SK-N-SH (cell line): ENCODE results near the gene ANKRD11. TPM values are rescaled to one million over a fixed set of nuclear protein-coding genes. Genes with fewer than 3 reads are reported as not detected.
"Not testable (repeated sequence)": the region's sequence is repeated elsewhere in the genome, so short reads cannot be mapped to it uniquely, and the experiment has no call there.

ENCODE experiments used
- CTCF ChIA-PET: fragments of 300-600, 350-600 bp; formaldehyde crosslinking; extraction: SDS; loops from one replicate; lab custom pipeline; 2021; lab: Yijun Ruan, JAX
- POLR2A ChIA-PET: fragments of 350-600 bp; sonication (Branson Sonifier 250); formaldehyde crosslinking; extraction: SDS; loops from one replicate; lab custom pipeline; 2020; ENCODE audit warnings: antibody characterized with exemption, inconsistent platforms; lab: Yijun Ruan, JAX
- DNase-seq: peaks from one replicate; pipeline ENCODE4 v3.0.0; 2012
- H2AFZ ChIP-seq: fragments of 200-600 bp; sonication (generic); 2 replicates; pipeline ENCODE4 v1.8.1; 2016; ENCODE audit warnings: antibody characterized with exemption, mild to moderate bottlenecking, low read depth
- H3F3A ChIP-seq: fragments of 200-600 bp; sonication (generic); replicated peaks from 2 replicates; pipeline ENCODE3; 2016; ENCODE audit warnings: antibody characterized with exemption, mild to moderate bottlenecking; ENCODE audit not compliant: insufficient read depth
- H3K27ac ChIP-seq, 2 experiments: fragments of 200-500 bp in 1 of 2; fragments of 200-600 bp in 1 of 2; sonication (Bioruptor generic) in 1 of 2; sonication (generic), shearing (Covaris generic) in 1 of 2; 2 replicates each; pipeline versions ENCODE4 v1.5.1 to v1.6.1; 2014 to 2016; ENCODE audit warnings: low read depth in 2 of 2, inconsistent platforms in 1 of 2, low read length in 1 of 2, mild to moderate bottlenecking in 1 of 2, mixed read lengths in 1 of 2
- H3K27me3 ChIP-seq: fragments of 200-600 bp; sonication (generic), shearing (Covaris generic); 2 replicates; pipeline ENCODE4 v1.6.1; 2016; ENCODE audit warnings: mixed run types; ENCODE audit not compliant: insufficient read depth
- H3K36me3 ChIP-seq, 2 experiments: fragments of 200-500 bp in 1 of 2; fragments of 200-600 bp in 1 of 2; sonication (Bioruptor generic) in 1 of 2; sonication (generic) in 1 of 2; replicated peaks in 1 of 2; 2 replicates each; pipeline versions ENCODE3 to v1.5.1; 2014 to 2016; ENCODE audit warnings: low read length in 1 of 2, mild to moderate bottlenecking in 1 of 2; ENCODE audit not compliant: insufficient read depth in 2 of 2, control insufficient read depth in 1 of 2
- H3K4me1 ChIP-seq, 2 experiments: fragments of 200-500 bp in 1 of 2; fragments of 200-600 bp in 1 of 2; sonication (Bioruptor generic) in 1 of 2; sonication (generic), shearing (Covaris generic) in 1 of 2; 2 replicates each; pipeline versions ENCODE4 v1.5.1 to v1.6.1; 2014 to 2016; ENCODE audit warnings: low read depth in 1 of 2, low read length in 1 of 2, mixed run types in 1 of 2; ENCODE audit not compliant: insufficient read depth in 2 of 2, control insufficient read depth in 1 of 2
- H3K4me2 ChIP-seq: fragments of 200-600 bp; sonication (generic), shearing (Covaris generic); 2 replicates; pipeline ENCODE4 v1.6.1; 2017; ENCODE audit warnings: mixed run types
- H3K4me3 ChIP-seq, 2 experiments: fragments of 200-500 bp in 1 of 2; fragments of 200-600 bp in 1 of 2; sonication (Bioruptor generic) in 1 of 2; sonication (generic), shearing (Covaris generic) in 1 of 2; 2 replicates each; pipeline versions ENCODE4 v1.5.1 to v1.8.1; 2014 to 2016; ENCODE audit warnings: low read depth in 2 of 2, inconsistent platforms in 1 of 2, low read length in 1 of 2, mild to moderate bottlenecking in 1 of 2, mixed read lengths in 1 of 2, moderate library complexity in 1 of 2
- H3K79me2 ChIP-seq: fragments of 200-600 bp; sonication (generic); 2 replicates; pipeline ENCODE4 v1.8.1; 2017; ENCODE audit warnings: mild to moderate bottlenecking; ENCODE audit not compliant: insufficient read depth
- H3K9ac ChIP-seq: fragments of 200-600 bp; sonication (generic); 2 replicates; pipeline ENCODE4 v1.6.1; 2017; ENCODE audit warnings: mixed run types
- H3K9me2 ChIP-seq: fragments of 200-600 bp; sonication (generic); 2 replicates; pipeline ENCODE4 v1.6.1; 2017; ENCODE audit warnings: mixed run types
- H3K9me3 ChIP-seq: fragments of 200-600 bp; sonication (generic); 2 replicates; pipeline ENCODE4 v1.6.1; 2017; ENCODE audit warnings: mixed run types, mild to moderate bottlenecking, moderate library complexity
- H4K20me1 ChIP-seq: fragments of 200-600 bp; sonication (generic); 2 replicates; pipeline ENCODE4 v1.6.1; 2017; ENCODE audit warnings: mild to moderate bottlenecking, mixed run types; ENCODE audit not compliant: insufficient read depth
- CHD2 ChIP-seq: fragments of 150-350 bp; IDR thresholded peaks from 2 replicates; pipeline ENCODE4 v1.6.1; 2018; ENCODE audit warnings: low read length; ENCODE audit not compliant: partially characterized antibody
- EP300 ChIP-seq, 2 experiments: IDR thresholded peaks; 2 replicates each; pipeline versions ENCODE4 v1.4.0 to v1.6.1; 2012; ENCODE audit warnings: borderline replicate concordance in 1 of 2, low read depth in 1 of 2, low read length in 1 of 2
- FOXJ3 ChIP-seq: sonication (generic); formaldehyde crosslinking; IDR thresholded peaks from 2 replicates; pipeline ENCODE4 v1.5.1; 2020; ENCODE audit warnings: mild to moderate bottlenecking, missing genetic modification reagents
- FOXM1 ChIP-seq: IDR thresholded peaks from 2 replicates; pipeline ENCODE4 v1.4.0; 2012; ENCODE audit warnings: low read depth, mild to moderate bottlenecking
- GABPA ChIP-seq: IDR thresholded peaks from 2 replicates; pipeline ENCODE4 v1.4.0; 2012; ENCODE audit warnings: low read depth, mild to moderate bottlenecking
- RAD21 ChIP-seq: IDR thresholded peaks from 2 replicates; pipeline ENCODE4 v1.6.1; 2012; ENCODE audit warnings: mild to moderate bottlenecking, low read length
- RCOR1 ChIP-seq: fragments of 150-350 bp; IDR thresholded peaks from 2 replicates; pipeline ENCODE4 v1.6.1; 2017; ENCODE audit warnings: antibody characterized with exemption, low read length
- TAF1 ChIP-seq: IDR thresholded peaks from 2 replicates; pipeline ENCODE4 v1.6.1; 2012; ENCODE audit warnings: low read depth, mild to moderate bottlenecking, low read length, moderate library complexity, borderline replicate concordance
- TCF12 ChIP-seq: IDR thresholded peaks from 2 replicates; pipeline ENCODE4 v1.4.0; 2012
- WGBS: methylation state at CpG from one replicate; pipeline ENCODE4 v1.1.6; 2017; ENCODE audit warnings: low lambda C conversion rate; 5-methylcytosine and 5-hydroxymethylcytosine counted together
- polyA plus RNA-seq, 3 experiments: library from polyadenylated mRNA; depleted of rRNA; stranded (reverse); fragments of >200 nt; gene quantifications; 2 replicates each; pipeline ENCODE4 v1.2.3, GENCODE V29; 2012
- TF ChIP-seq, protein P1 (sequence below): IDR thresholded peaks from 2 replicates; pipeline ENCODE4 v1.6.1; 2012; ENCODE audit warnings: mild to moderate bottlenecking, low read depth, low read length, moderate library complexity
- TF ChIP-seq, protein P2 (sequence below): fragments of 200-600 bp; sonication (generic); IDR thresholded peaks from 2 replicates; pipeline ENCODE4 v1.6.1; 2017; ENCODE audit warnings: antibody characterized with exemption, mild to moderate bottlenecking, moderate library complexity
- TF ChIP-seq, protein P3 (sequence below): fragments of 150-350 bp; IDR thresholded peaks from 2 replicates; pipeline ENCODE4 v1.6.1; 2016; ENCODE audit warnings: mild to moderate bottlenecking, low read depth, low read length
- TF ChIP-seq, protein P4 (sequence below): IDR thresholded peaks from 2 replicates; pipeline ENCODE4; 2012
- TF ChIP-seq, protein P5 (sequence below): fragments of 150-350 bp; IDR thresholded peaks from 2 replicates; pipeline ENCODE4 v1.6.1; 2017; ENCODE audit warnings: antibody characterized with exemption, low read length, low read depth, borderline replicate concordance

ANKRD11 gene
- polyA plus RNA-seq, 1 of the 3 experiments (the other 2 are of a cell fraction): 50.2 TPM

DNA sequence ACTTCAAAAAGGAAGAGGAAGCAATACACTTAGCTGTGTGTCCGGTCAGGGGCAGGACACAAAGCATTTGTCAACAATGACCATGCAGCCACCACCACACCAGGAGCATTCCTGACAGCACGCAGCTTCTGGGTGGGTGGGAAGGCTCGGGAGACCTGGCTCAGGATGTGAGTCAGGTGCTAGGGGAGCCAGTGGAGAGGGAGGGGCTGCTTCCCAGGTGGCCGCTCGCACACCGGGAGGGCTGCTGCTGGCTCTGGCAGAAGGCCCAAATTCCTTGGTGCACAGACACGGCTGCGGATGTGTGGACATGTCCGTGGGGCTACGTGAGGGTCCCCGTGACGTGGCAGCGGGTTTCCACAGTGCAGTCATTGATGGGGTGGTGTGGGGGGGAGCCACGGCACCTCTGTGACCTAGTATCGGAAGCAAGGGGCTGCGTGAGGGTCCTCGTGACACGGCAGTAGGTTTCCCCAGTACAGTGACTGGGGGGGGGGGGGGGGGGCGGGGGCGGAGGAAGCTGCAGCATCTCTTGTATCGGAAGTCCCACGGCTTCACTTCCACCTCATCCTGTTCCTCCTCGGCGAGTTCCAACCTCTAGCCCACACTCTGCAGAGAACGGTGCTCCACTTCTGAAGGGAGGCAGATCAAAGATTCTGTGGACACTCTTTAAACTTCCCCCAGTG, 160.0 kb downstream of the ANKRD11 start:
- Histone ChIP-seq H3K4me2 (no peak overlapping the region), H3K4me3 (no peak overlapping the region), H3K79me2 (peaks cover 93% of the 10 kb centered on the region), H3F3A (peaks cover 18% of the 10 kb centered on the region), H3K27ac (no peak overlapping the region), H3K4me1 (peaks cover 38 to 51% of the 10 kb centered on the region in 2 experiments; a peak in 3 of 4 replicates), H3K9me2 (no peaks in the 10 kb centered on the region), H3K9me3 (no peaks in the 10 kb centered on the region), H3K9ac (no peak overlapping the region), H3K27me3 (no peaks in the 10 kb centered on the region), H4K20me1 (peaks cover 57% of the 10 kb centered on the region), H3K36me3 (no peaks in the 10 kb centered on the region), H2AFZ (no peak overlapping the region)
- ChIA-PET CTCF (no interaction called here), POLR2A (no interaction called here)
- TF ChIP-seq, protein P1, sequence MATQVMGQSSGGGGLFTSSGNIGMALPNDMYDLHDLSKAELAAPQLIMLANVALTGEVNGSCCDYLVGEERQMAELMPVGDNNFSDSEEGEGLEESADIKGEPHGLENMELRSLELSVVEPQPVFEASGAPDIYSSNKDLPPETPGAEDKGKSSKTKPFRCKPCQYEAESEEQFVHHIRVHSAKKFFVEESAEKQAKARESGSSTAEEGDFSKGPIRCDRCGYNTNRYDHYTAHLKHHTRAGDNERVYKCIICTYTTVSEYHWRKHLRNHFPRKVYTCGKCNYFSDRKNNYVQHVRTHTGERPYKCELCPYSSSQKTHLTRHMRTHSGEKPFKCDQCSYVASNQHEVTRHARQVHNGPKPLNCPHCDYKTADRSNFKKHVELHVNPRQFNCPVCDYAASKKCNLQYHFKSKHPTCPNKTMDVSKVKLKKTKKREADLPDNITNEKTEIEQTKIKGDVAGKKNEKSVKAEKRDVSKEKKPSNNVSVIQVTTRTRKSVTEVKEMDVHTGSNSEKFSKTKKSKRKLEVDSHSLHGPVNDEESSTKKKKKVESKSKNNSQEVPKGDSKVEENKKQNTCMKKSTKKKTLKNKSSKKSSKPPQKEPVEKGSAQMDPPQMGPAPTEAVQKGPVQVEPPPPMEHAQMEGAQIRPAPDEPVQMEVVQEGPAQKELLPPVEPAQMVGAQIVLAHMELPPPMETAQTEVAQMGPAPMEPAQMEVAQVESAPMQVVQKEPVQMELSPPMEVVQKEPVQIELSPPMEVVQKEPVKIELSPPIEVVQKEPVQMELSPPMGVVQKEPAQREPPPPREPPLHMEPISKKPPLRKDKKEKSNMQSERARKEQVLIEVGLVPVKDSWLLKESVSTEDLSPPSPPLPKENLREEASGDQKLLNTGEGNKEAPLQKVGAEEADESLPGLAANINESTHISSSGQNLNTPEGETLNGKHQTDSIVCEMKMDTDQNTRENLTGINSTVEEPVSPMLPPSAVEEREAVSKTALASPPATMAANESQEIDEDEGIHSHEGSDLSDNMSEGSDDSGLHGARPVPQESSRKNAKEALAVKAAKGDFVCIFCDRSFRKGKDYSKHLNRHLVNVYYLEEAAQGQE: no peak
- TF ChIP-seq, protein P2, sequence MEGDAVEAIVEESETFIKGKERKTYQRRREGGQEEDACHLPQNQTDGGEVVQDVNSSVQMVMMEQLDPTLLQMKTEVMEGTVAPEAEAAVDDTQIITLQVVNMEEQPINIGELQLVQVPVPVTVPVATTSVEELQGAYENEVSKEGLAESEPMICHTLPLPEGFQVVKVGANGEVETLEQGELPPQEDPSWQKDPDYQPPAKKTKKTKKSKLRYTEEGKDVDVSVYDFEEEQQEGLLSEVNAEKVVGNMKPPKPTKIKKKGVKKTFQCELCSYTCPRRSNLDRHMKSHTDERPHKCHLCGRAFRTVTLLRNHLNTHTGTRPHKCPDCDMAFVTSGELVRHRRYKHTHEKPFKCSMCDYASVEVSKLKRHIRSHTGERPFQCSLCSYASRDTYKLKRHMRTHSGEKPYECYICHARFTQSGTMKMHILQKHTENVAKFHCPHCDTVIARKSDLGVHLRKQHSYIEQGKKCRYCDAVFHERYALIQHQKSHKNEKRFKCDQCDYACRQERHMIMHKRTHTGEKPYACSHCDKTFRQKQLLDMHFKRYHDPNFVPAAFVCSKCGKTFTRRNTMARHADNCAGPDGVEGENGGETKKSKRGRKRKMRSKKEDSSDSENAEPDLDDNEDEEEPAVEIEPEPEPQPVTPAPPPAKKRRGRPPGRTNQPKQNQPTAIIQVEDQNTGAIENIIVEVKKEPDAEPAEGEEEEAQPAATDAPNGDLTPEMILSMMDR: no peak
- TF ChIP-seq TCF12 (no peak), FOXM1 (no peak), CHD2 (no peak), RCOR1 (no peak), TAF1 (no peak), GABPA (no peak), EP300 (IDR thresholded peaks at IDR 0.05; ENCODE audit: borderline replicate concordance in 1 of 2, low read depth in 1 of 2, low read length in 1 of 2) (no peak), RAD21 (no peak), FOXJ3 (CRISPR knock-in tag) (no peak)
- TF ChIP-seq, protein P3, sequence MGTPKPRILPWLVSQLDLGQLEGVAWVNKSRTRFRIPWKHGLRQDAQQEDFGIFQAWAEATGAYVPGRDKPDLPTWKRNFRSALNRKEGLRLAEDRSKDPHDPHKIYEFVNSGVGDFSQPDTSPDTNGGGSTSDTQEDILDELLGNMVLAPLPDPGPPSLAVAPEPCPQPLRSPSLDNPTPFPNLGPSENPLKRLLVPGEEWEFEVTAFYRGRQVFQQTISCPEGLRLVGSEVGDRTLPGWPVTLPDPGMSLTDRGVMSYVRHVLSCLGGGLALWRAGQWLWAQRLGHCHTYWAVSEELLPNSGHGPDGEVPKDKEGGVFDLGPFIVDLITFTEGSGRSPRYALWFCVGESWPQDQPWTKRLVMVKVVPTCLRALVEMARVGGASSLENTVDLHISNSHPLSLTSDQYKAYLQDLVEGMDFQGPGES: no peak
- TF ChIP-seq, protein P4, sequence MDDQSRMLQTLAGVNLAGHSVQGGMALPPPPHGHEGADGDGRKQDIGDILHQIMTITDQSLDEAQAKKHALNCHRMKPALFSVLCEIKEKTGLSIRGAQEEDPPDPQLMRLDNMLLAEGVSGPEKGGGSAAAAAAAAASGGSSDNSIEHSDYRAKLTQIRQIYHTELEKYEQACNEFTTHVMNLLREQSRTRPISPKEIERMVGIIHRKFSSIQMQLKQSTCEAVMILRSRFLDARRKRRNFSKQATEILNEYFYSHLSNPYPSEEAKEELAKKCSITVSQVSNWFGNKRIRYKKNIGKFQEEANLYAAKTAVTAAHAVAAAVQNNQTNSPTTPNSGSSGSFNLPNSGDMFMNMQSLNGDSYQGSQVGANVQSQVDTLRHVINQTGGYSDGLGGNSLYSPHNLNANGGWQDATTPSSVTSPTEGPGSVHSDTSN: no peak
- TF ChIP-seq, protein P5, sequence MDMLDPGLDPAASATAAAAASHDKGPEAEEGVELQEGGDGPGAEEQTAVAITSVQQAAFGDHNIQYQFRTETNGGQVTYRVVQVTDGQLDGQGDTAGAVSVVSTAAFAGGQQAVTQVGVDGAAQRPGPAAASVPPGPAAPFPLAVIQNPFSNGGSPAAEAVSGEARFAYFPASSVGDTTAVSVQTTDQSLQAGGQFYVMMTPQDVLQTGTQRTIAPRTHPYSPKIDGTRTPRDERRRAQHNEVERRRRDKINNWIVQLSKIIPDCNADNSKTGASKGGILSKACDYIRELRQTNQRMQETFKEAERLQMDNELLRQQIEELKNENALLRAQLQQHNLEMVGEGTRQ: no peak
- no peak for DNase-seq
- WGBS: 63% methylated on average over 10 of the region's 25 CpGs

DNA sequence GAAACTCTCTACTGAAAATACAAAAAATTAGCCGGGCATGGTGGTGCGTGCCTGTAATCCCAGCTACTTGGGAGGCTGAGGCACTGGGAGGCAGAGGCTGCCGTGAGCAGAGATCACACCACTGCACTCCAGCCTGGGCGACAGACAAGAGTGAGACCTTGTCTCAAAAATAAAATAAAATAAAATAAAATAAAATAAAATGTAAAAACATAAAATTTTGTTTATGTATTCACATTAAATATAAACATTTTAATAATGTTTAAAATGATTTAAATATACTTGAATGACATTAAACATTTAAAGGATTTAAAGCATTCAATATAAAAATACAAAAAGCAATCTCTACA, 160.6 kb downstream of the ANKRD11 start:
- H3K9me3 ChIP-seq, H3K9me2 ChIP-seq, H3K9ac ChIP-seq, H3K27ac ChIP-seq, H3K4me2 ChIP-seq, H3K36me3 ChIP-seq, H2AFZ ChIP-seq, POLR2A ChIA-PET, H3K27me3 ChIP-seq, DNase-seq, H3K4me3 ChIP-seq: not testable (repeated sequence)
- CTCF ChIA-PET: interaction anchor here (0.9 kb wide), 1 partner anchor 11 kb away, joined by 3 read pairs; no protein-coding TSS in a partner anchor
- peaks cover 34 to 56% of the 10 kb centered on the region in 2 experiments; a peak in 3 of 4 replicates for H3K4me1 ChIP-seq
- peaks cover 24% of the 10 kb centered on the region for H3F3A ChIP-seq
- peaks cover 52% of the 10 kb centered on the region for H4K20me1 ChIP-seq
- peaks cover 93% of the 10 kb centered on the region for H3K79me2 ChIP-seq
- WGBS: 93% methylated on average over 4 of the region's 4 CpGs
